HG03571 (cell line): ENCODE results near the gene IRX6.

Experiments
- ATAC-seq: cut with Tn5 transposase; IDR thresholded peaks from one replicate; pipeline ENCODE4 v1.9.1; 2021; ENCODE audit not compliant: unreplicated experiment

IRX6 gene

GRCh38 chr16:55364811-55365210 is 40.8 kb downstream of the IRX6 start:
- ATAC-seq, result no peak

DNA sequence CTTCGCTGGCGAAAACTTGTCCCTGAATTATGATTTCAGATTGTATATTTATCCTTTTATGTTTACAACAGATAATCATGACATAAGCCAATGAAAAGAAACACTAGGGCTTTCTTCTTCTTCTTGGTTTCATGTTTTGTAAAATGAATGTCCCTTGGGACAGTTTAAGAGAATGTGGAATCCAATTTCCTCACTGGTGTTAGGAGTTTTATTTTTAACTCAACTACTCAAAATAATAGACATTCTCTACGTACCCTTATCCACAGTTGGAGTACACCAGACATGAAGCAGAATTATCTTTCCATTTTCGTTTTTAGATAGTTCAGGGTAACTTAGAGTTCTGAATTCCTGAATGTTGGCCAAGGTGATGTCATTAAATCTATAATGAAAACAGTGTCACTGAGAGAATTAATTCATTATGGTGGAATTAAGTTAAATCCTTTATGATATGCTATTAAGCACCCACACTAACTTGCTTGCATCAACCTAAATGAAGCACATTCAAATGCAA is 43.4 kb downstream of the IRX6 start:
- ATAC-seq, result no peak

DNA sequence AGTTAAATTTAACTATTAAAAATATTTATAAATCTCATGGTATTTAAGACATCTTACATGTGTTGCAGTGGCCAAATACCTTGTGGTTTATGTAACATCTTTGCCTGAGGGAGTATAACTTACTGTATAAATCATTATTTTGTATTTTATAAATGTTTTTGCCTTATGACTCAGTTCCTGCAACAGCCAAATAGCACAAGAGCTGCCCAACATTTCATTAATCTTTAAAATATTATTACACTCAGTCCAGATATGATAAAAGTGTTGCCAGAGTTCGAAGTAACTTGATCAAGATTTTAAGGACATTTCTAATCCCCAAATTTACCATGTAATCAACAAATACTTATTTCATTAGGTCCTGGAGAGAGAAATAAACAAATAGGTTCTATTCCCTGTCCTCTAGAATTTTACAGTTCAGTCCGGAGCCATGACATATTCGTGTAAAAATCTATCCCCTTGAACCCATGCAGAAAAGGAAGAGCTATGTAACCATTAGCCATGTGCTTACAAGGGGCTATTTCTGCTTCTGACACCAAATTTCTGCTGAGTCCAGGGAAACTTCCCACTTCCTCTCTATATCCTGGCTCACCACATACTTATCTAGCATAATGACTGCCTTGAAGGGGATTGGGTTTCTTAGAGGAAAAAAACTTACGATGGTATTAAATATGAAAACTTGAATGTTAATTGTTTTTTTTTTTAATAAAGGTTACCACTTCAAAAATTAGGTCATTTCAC is 44.0 kb downstream of the IRX6 start:
- no peak for ATAC-seq

GRCh38 chr16:55369151-55369550 is 45.1 kb downstream of the IRX6 start:
- no peak for ATAC-seq

- ATAC-seq, result no peak
Observed at GRCh38 chr16:55370762-55371482, 46.9 kb downstream of the IRX6 start.

GRCh38 chr16:55372792-55373488 is 48.9 kb downstream of the IRX6 start:
- no peak for ATAC-seq

DNA sequence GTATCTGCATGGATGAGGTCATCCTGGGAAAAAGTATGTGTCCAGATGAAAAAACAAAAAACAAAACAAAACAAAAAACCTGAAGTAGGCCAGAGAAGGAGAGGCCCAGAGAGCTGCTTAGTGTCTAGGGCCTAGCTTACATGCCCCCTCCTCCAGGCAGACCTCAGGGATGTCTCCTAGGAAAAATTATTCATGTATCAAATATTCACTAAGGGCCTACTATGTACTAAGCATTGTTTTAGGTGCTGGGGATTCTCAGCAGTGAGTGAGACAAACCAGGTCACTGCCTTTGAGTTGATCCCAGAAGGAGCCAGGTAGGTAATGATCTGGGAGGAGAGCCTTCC is 49.5 kb downstream of the IRX6 start:
- ATAC-seq, result no peak

DNA sequence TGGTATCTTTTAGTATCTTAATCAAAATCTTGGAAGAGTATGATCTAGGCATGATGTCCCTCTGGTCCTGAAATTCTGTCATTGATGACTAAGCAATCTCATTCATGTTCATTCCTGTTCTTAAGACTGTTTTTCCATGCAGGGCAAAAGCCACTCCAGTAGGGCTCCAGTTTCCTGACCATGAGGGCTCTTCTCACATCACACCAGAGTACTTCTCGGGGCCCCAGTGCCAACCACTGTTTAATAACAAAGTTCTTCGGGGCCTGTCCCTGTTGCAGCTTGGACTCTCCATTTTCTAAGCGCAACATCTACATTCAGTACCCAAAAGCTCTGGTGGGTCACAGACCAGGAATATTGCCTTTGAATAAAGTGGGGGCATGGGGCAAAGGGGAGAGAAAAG is 52.0 kb downstream of the IRX6 start:
- ATAC-seq, result no peak

DNA sequence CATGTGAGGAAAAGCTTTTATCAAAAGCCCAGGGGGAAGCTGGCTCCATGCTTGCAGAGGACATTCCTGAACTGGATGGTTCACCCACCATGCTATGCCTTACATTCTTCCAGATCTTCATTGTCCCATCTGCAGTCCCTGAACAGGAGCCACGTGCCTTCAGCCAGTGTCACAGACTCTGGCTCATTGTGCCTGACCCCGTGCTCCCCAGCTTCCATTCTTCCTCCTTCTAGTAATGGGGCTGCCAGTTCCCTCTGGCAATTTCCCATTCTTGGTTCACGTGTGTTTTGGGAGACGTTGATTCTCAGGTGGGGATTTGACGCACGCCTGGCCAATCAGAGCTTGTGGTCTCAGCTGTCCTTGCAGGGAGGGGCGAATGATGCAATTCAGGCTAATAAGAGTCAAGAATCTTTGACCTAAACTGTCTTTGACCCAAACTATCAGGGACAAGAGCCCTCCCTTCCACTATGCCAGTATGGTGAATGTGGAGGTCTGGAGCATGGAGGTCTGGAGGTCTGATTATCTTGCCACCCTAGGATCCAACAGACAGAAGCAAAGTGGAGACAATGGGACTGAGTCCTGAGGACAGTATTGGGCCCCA is 52.7 kb downstream of the IRX6 start:
- ATAC-seq, result no peak

GRCh38 chr16:55377840-55378239 is 53.8 kb downstream of the IRX6 start:
- no peak for ATAC-seq

DNA sequence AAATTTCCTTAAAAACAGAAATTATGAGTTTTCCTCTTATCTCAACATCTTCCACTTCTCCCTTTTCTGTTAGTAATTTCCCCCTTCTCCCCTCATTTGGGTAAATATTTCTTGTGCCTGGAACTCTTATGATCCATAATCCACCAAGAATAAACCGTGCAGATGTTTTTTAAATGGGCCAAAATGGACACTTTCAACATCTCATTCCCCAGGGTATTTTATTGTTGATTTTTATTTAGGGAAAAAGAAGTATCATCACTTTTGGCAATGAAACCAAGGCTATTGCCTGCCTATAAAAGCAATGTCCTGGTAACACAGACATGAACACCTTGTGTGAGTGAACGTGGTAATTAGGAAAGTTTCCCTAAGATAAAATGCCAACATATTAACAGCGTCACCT is 54.6 kb downstream of the IRX6 start:
- no peak for ATAC-seq

DNA sequence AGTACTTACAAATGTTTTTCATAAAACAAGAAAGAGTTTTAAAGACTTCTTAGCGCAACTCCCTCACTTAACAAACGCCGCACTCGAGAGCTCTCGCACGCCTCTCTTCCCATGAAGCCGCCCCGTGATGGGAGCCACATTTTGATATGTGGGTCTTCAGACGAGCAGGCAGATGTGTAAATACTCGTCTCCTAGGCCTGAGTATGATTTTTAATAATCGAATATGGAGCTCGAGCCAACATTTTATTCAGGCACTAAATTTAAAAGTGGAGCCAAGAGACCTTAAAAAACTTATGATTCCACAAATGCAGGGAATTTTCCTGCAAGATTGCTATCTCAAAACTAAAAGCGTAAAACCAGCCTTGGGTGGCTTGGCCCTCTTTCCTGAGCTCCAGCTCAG is 55.4 kb downstream of the IRX6 start:
- no peak for ATAC-seq

- no peak for ATAC-seq
Observed at GRCh38 chr16:55379876-55380390, 55.9 kb downstream of the IRX6 start.
